Adrenal gland (tissue), 12 donors: ENCODE measurements around the gene CST7. TPM values are rescaled to one million over a fixed set of nuclear protein-coding genes. Genes with fewer than 3 reads are reported as not detected.

ENCODE experiments used
- DNase-seq, 7 donors: peaks; one replicate each; pipeline ENCODE4 v3.0.0-alpha.2; 2019 to 2020
- H3K27ac ChIP-seq, 5 donors: fragments of 200-600 bp; sonication (generic) in 4 of 5; 1 replicate in 3 of 5; 2 replicates in 2 of 5; pipeline versions ENCODE4 v1.5.1 to v1.8.0; 2016 to 2020; ENCODE audit warnings: mild to moderate bottlenecking in 1 of 5
- H3K27me3 ChIP-seq: fragments of 200-600 bp; 2 replicates; pipeline ENCODE4 v1.8.0; 2021
- H3K36me3 ChIP-seq, 2 donors: fragments of 200-600 bp; replicated peaks in 1 of 2; 1 replicate in 1 of 2; 2 replicates in 1 of 2; pipeline versions ENCODE4 v1.5.1 to v1.8.0; 2018 to 2022
- H3K4me1 ChIP-seq, 2 donors: fragments of 200-600 bp; replicated peaks in 1 of 2; 1 replicate in 1 of 2; 2 replicates in 1 of 2; pipeline versions ENCODE4 v1.5.1 to v1.8.0; 2018 to 2021
- H3K4me3 ChIP-seq, 4 donors: fragments of 200-600 bp; sonication (generic) in 3 of 4; one replicate each; pipeline ENCODE4 v1.5.1; 2016 to 2018
- H3K9me3 ChIP-seq, 3 donors: fragments of 200-600 bp; sonication (generic) in 1 of 3; replicated peaks in 1 of 3; 1 replicate in 2 of 3; 2 replicates in 1 of 3; pipeline versions ENCODE4 v1.5.1 to v1.8.0; 2016 to 2021
- CTCF ChIP-seq, 6 experiments: fragments of 450-650 bp in 4 of 6; fragments of 200-600 bp in 2 of 6; sonication (generic) in 1 of 6; IDR thresholded peaks; 1 replicate in 5 of 6; 2 replicates in 1 of 6; pipeline versions ENCODE4 v1.5.1 to v1.8.0; 2016 to 2021; ENCODE audit warnings: antibody characterized with exemption in 6 of 6, mild to moderate bottlenecking in 2 of 6, moderate library complexity in 1 of 6
- POLR2A ChIP-seq, 2 donors: fragments of 450-650 bp; IDR thresholded peaks; one replicate each; pipeline ENCODE4 v1.6.1; 2017; ENCODE audit warnings: antibody characterized with exemption in 2 of 2, mild to moderate bottlenecking in 2 of 2, moderate library complexity in 1 of 2
- WGBS, 4 donors: extraction: QIAGEN DNeasy Blood & Tissue Kit in 2 of 4; methylation state at CpG; one replicate each; pipeline versions ENCODE4 v1.1.5 to v1.1.7; 2013 to 2017; 5-methylcytosine and 5-hydroxymethylcytosine counted together
- intact Hi-C, 2 donors: fragments of 100-400 bp; cut with DNase I; formaldehyde crosslinking; loops; one replicate each; pipeline versions ENCODE4 v1.14.1 to v1.15.0; 2022 to 2023
- polyA plus RNA-seq, 3 donors: library from polyadenylated mRNA; stranded (reverse); fragments of 200-250 nt in 2 of 3; fragments of 350-450 nt in 1 of 3; fragmentation: Illumina TruSeq in 1 of 3; extraction: RNeasy Lipid Tissue Mini Kit (QIAGEN cat#74804) in 1 of 3; gene quantifications; one replicate each; pipeline ENCODE4 v1.2.3, GENCODE V29; 2013 to 2014
- total RNA-seq, 9 donors: library from RNA; depleted of rRNA in 4 of 9; stranded (reverse); fragments of >200 nt in 4 of 9; fragments of 120-200 nt in 1 of 9; fragmentation: NEBNext Ultra II Directional in 1 of 9; extraction: Animal tissue kit (Norgen Biotek cat#: 25700) in 1 of 9; gene quantifications; one replicate each; pipeline versions ENCODE4 v1.1.0 to v1.2.4, GENCODE V29; 2013 to 2023
- donor health status: healthy with polysubstance abuse.
- donor health status: Bipolar disorder and iron deficiency.
- donor health status: DM: yes; HTN: yes; CAD: no.
- donor health status: DM: no; HTN: no; CAD: no.
- donor health status: DM: no; HTN: no; CAD: no.
- donor health status: DM: yes; HTN: yes; CAD: no.

The CST7 gene
- total and polyA plus RNA-seq, 12 donors = 0.17 to 4.1 (median 0.93) TPM

GRCh38 chr20:24954566-24954965 lies 5.5 kb downstream of the CST7 start:
- H3K4me3 ChIP-seq = no peak overlapping the region
- DNase-seq = no peak
- H3K36me3 ChIP-seq = peaks cover 0 to 9% of the 10 kb centered on the region in 2 donors
- H3K27ac ChIP-seq = no peak overlapping the region
- TF ChIP-seq CTCF (IDR thresholded peaks at IDR 0.05) (no peak), POLR2A (IDR thresholded peaks at IDR 0.05) (no peak)
- no peaks in the 10 kb centered on the region for H3K27me3 ChIP-seq
- intact Hi-C loops = no loop called here
- H3K4me1 ChIP-seq = no peaks in the 10 kb centered on the region
- 74 to 81% (median 75%) methylated on average over 2 of the region's 2 CpGs for WGBS, 4 donors
- H3K9me3 ChIP-seq = no peaks in the 10 kb centered on the region

- Histone ChIP-seq H3K36me3 (peaks cover 0 to 14% of the 10 kb centered on the region in 2 donors), H3K4me1 (no peaks in the 10 kb centered on the region), H3K9me3 (no peaks in the 10 kb centered on the region), H3K27me3 (no peaks in the 10 kb centered on the region), H3K27ac (no peak overlapping the region), H3K4me3 (no peak overlapping the region)
- intact Hi-C loops = no loop called here
- DNase-seq = peak in 1 of 7 donors; percentile 28
- TF ChIP-seq CTCF (IDR thresholded peaks at IDR 0.05) (no peak), POLR2A (IDR thresholded peaks at IDR 0.05) (no peak)
- WGBS, 4 donors = 69 to 79% (median 73%) methylated on average over 3 of the region's 3 CpGs
Measured at GRCh38 chr20:24955045-24955444, 6.0 kb downstream of the CST7 start.

- Histone ChIP-seq H3K27ac (no peak overlapping the region), H3K4me1 (no peaks in the 10 kb centered on the region), H3K36me3 (peaks cover 0 to 24% of the 10 kb centered on the region in 2 donors), H3K9me3 (no peaks in the 10 kb centered on the region), H3K27me3 (no peaks in the 10 kb centered on the region), H3K4me3 (no peak overlapping the region)
- WGBS, 4 donors = 88 to 96% (median 92%) methylated on average over 13 to 22 of the region's 22 CpGs
- intact Hi-C loops = no loop called here
- DNase-seq = peak in 2 of 7 donors; percentile 16 to 42
- no peak for TF ChIP-seq CTCF (IDR thresholded peaks at IDR 0.05)
- no peak for TF ChIP-seq POLR2A (IDR thresholded peaks at IDR 0.05)
Measured at GRCh38 chr20:24956001-24956841, 7.2 kb downstream of the CST7 start.

GRCh38 chr20:24957326-24958016 lies 8.4 kb downstream of the CST7 start:
- peak in 2 of 7 donors; percentile 15 to 30 for DNase-seq
- WGBS, 4 donors = 93 to 96% (median 95%) methylated on average over 7 to 18 of the region's 18 CpGs
- Histone ChIP-seq H3K36me3 (peaks cover 0 to 33% of the 10 kb centered on the region in 2 donors), H3K4me1 (no peaks in the 10 kb centered on the region), H3K9me3 (no peaks in the 10 kb centered on the region), H3K27me3 (no peaks in the 10 kb centered on the region), H3K4me3 (no peak overlapping the region), H3K27ac (no peak overlapping the region)
- intact Hi-C loops = no loop called here
- TF ChIP-seq CTCF (IDR thresholded peaks at IDR 0.05) = no peak
- TF ChIP-seq POLR2A (IDR thresholded peaks at IDR 0.05) = no peak
